D721Med (cell line): ENCODE data around the gene SCN9A.
"Not testable (repeated sequence)": the region's sequence is repeated elsewhere in the genome, so short reads cannot be mapped to it uniquely, and the experiment has no call there.

Experiments used
- DNase-seq: peaks from one replicate; pipeline ENCODE4 v3.0.0; 2011; ENCODE audit warnings: low spot score; ENCODE audit not compliant: insufficient read length
- FAIRE-seq: peaks from 2 replicates; lab custom pipeline; 2011; peaks lifted over from hg19 to GRCh38; lab: Jason Lieb, UNC
- CTCF ChIP-seq: IDR thresholded peaks from 2 replicates; pipeline ENCODE4 v1.5.1; 2012; ENCODE audit warnings: mild to moderate bottlenecking, control low read depth; ENCODE audit not compliant: insufficient read depth; ENCODE audit errors: missing control alignments

Gene SCN9A

GRCh38 chr2:166223298-166223697 lies 152.4 kb downstream of the SCN9A start:
- no peak for FAIRE-seq
- TF ChIP-seq CTCF, result no peak
- no peak for DNase-seq

GRCh38 chr2:166211079-166211478 lies 164.7 kb downstream of the SCN9A start:
- DNase-seq, result no peak
- no peak for FAIRE-seq

GRCh38 chr2:166209944-166210343 lies 165.8 kb downstream of the SCN9A start:
- not testable (repeated sequence) for FAIRE-seq, DNase-seq

More at GRCh38 chr2:166211079-166211478, 164.7 kb downstream of the SCN9A start:
- no peak for TF ChIP-seq CTCF

GRCh38 chr2:166209367-166209766 lies 166.4 kb downstream of the SCN9A start:
- DNase-seq, FAIRE-seq: not testable (repeated sequence)

- not testable (repeated sequence) for FAIRE-seq, DNase-seq
Measured at GRCh38 chr2:166206153-166206552, 169.6 kb downstream of the SCN9A start.

GRCh38 chr2:166202778-166203177 lies 173.0 kb downstream of the SCN9A start:
- FAIRE-seq (no peak), DNase-seq (no peak)
- TF ChIP-seq CTCF, result no peak

GRCh38 chr2:166197446-166197845 lies 178.3 kb downstream of the SCN9A start:
- TF ChIP-seq CTCF, result no peak
- DNase-seq (no peak), FAIRE-seq (no peak)

GRCh38 chr2:166193407-166193806 lies 182.3 kb downstream of the SCN9A start:
- no peak for FAIRE-seq
- TF ChIP-seq CTCF, result no peak
- DNase-seq, result no peak

- no peak for DNase-seq
- no peak for FAIRE-seq
- TF ChIP-seq CTCF, result no peak
Measured at GRCh38 chr2:166188084-166188483, 187.7 kb downstream of the SCN9A start.
